Hematopoietic multipotent progenitor cell treated with erythropoietin and hydrocortisone succinate and interleukin-3 and kit ligand, for 8 days (in vitro differentiated cells): ENCODE data around the gene ZNF814.
"Not testable (repeated sequence)": the region's sequence is repeated elsewhere in the genome, so short reads cannot be mapped to it uniquely, and the experiment has no call there.

ENCODE experiments used
- DNase-seq: peaks from one replicate; pipeline ENCODE4 v3.0.0-alpha.2; 2015

The ZNF814 gene

GRCh38 chr19:57854117-57854516 is 34.7 kb downstream of the ZNF814 start:
- not testable (repeated sequence) for DNase-seq

DNA sequence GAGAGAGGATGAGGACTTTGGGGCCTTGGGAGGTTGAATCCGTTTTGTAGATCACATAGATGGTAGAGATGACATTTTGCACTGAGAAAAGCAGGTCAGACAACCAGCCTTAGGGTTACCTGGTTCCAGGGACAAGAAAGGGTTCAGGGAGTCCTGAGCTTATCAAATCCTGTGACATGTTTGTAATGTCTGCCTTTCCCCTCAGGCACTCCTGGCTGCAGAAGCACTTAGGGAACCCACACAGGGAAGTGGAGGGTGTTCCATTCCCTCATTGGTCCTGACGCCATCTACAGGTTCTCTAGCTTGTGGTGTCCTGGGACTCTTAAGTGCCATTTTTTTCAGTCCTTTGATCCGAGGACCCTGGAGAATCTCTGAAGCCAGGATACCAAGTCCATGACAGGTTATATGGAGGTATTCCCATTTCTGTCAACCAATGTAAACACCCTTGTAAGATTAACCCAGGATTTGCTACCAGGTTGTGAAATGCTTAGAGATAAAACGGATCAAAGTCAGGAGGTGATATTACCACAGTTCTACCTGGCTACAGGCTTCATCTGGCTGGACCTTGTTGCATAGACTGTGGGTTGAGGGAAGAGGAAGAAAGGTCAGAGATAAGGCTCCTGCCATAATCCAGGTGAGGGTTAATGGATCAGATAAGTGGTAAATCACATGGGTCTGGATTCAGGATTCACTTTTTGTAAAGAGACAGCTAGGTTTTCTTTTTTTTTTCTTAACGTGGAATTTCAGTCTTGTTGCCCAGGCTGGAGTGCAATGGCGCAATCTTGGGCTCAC is 36.8 kb downstream of the ZNF814 start:
- not testable (repeated sequence) for DNase-seq

- DNase-seq, result peak; percentile 84
Measured at GRCh38 chr19:57850553-57851017, 38.3 kb downstream of the ZNF814 start.

DNA sequence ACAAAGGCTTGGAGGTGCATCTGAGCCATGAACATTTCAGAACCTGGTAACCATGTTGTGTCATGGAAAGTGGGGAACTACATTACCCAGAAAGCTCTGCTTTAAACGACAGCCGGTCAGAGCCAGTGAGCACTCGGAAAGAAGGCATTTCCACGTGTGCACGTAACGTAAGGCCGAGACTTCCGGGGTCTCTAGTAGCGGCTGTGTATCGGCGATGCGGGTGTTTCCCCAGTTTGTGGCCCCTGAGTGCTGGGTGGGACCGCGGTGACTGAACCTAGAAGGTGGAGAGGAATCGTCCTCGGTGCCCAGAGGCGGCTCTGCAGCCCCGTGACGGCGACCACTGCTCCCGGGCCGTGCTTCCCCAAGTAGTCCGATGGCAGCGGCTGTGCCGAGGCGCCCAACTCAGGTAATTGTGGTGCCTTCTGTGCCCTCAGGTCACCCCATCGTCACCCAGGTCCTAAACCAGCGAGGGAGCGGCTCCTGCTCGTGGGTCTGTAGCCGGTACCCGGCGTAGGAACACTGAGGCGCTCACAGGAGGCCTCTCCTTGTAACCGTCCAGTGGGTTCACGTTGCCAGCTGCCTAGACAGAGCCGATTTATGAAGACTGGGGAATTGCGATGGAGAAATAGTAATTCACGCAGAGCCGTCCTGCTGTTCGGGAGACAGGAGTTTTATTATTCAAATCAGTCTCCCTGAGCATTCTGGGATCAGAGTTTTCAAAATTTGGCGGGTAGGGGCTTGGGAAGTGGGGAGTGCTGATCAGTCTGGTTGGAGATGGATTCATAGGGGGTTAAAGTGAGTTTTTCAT is 39.0 kb downstream of the ZNF814 start, which contains the start of gene ZNF587:
Gene ZNF587, plus strand, starts transcription at position 194 of the 808 bp plus-strand sequence. Its CDS starts 180 bp downstream, at position 374.
- peak; percentile 92 for DNase-seq

- not testable (repeated sequence) for DNase-seq
Measured at GRCh38 chr19:57849162-57849665, 39.6 kb downstream of the ZNF814 start.

DNA sequence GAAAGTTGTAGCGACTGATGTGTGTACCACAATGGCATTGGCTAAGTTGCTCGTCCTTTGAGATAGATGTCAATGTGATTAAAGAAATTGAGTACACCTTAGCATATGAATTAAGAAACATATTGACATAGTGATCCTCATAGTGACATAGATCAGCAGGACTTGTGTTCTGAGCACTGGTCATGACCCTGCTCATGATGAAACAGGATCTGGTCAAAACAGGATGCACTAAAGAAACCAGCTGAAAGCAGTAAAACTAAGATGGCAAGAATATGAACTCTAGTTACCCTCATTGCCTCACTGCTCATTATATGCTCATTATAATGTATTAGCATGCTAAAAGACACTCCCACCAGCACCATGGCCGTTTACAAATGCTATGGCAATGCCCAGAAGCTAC is 41.7 kb downstream of the ZNF814 start:
- DNase-seq, result not testable (repeated sequence)

DNA sequence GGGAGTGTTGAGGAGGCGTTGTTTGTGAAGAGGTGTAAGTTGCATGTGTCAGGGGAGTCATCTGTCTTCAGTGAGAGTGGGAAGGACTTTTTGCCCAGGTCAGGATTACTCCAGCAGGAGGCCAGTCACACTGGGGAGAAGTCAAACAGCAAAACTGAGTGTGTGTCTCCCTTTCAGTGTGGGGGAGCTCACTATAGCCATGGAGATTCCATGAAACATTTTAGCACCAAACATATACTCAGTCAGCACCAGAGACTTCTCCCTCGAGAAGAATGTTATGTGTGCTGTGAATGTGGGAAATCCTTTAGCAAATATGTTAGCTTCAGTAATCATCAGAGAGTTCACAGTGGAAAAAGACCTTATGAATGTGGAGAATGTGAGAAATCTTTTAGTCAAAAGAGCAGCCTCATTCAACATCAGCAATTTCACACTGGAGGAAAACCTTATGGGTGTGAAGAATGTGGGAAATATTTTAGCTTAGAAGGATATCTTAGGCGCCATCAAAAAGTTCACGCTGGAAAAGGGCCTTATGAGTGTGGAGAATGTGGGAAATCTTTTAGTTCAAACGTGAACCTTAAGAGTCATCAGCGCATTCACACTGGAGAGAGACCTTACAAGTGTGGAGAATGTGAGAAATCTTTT is 47.6 kb downstream of the ZNF814 start:
- no peak for DNase-seq

- DNase-seq, result not testable (repeated sequence)
Measured at GRCh38 chr19:57838622-57839191, 50.1 kb downstream of the ZNF814 start.

GRCh38 chr19:57836991-57837390 is 51.8 kb downstream of the ZNF814 start:
- not testable (repeated sequence) for DNase-seq

GRCh38 chr19:57830071-57830602 is 58.7 kb downstream of the ZNF814 start, which contains the start of gene ZNF587B:
Gene ZNF587B (plus strand): TSS chr19:57830299. CDS start chr19:57830529, 230 bp downstream.
- DNase-seq, result peak; percentile 74

GRCh38 chr19:57829316-57829715 is 59.5 kb downstream of the ZNF814 start:
- DNase-seq, result no peak

- DNase-seq, result no peak
Measured at GRCh38 chr19:57825511-57825910, 63.3 kb downstream of the ZNF814 start.

DNA sequence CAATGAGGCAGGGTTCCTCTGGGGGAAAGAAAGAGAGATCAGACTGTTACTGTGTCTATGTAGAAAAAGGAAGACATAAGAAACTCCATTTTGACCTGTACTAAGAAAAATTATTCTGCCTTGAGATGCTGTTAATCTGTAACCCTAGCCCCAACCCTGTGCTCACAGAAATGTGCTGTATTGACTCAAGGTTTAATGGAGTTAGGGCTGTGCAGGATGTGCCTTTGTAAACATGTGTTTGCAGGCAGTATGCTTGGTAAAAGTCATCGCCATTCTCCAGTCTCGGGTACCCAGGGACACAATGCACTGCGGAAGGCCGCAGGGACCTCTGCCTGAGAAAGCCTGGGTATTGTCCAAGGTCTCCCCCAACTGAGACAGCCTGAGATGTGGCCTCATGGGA is 65.2 kb downstream of the ZNF814 start:
- DNase-seq, result not testable (repeated sequence)

- DNase-seq, result not testable (repeated sequence)
Measured at GRCh38 chr19:57823155-57823554, 65.7 kb downstream of the ZNF814 start.

GRCh38 chr19:57821501-57821900 is 67.3 kb downstream of the ZNF814 start:
- not testable (repeated sequence) for DNase-seq

- DNase-seq, result peak; percentile 16
Measured at GRCh38 chr19:57821095-57821494, 67.7 kb downstream of the ZNF814 start.

DNA sequence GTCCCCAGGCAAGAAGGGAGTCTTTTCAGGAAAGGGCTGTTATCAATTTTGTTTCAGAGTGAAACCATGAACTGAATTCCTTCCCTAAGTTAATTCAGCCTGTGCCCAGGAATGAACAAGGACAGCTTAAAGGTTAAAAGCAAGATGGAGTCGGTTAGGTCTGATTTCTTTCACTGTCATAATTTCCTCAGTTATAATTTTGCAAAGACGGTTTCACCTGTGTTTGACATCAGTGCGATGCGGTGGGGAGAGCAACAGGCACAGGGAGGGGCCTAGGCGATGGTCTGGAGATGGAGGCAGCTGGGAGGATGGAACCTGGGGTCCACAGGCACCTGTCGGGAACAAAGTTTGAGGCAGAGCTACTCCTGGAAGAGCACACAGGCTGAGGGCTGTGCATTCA is 68.2 kb downstream of the ZNF814 start:
- no peak for DNase-seq

DNA sequence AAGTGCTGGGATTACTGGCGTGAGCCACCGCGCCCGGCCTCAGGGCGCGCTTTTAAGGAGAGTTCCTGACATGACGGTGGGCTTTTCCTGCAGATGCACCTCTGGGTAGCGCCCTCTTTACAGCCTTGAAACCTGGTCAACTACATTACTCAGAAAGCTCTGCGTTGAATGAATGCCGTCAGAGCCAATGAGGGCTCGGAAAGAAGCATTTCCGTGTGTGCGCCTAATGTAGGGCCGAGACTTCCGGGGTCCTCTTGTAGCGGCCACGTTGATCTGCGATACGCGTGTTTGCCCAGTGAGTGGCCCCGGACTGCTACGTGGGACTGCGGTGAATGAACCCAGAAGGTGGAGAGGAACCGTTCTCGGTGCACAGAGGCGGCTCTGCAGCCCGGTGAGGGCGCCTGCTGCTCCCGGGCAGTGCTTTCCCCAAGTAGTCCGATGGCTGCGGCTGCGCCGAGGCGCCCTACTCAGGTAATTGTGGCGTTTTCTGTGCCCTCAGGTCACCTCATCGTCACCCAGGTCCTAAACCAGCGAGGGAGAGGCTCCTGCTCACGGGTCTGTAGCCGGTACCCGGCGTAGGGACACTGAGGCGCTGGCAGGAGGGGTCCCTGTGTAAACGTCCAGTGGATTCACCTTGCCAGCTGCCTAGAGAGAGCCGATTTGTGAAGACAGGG is 69.2 kb downstream of the ZNF814 start:
- peak; percentile 95 for DNase-seq

DNA sequence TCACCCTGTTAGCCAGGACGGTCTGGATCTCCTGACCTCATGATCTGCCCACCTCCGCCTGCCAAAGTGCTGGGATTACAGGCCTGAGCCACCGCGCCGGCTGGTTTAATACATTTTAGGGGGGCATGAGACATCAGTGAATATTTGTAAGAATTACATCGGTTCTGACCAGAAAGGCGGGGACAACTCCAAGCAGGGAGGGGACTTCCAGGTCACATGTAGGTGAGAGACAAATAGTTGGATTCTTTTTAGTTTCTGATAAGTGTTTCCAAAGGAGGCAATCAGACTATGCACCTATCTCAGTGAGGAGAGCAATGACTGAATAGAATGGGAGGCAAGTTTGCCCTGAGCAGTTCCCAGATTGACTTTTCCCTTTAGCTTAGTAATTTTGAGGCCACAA is 70.5 kb downstream of the ZNF814 start:
- peak; percentile 17 for DNase-seq

DNA sequence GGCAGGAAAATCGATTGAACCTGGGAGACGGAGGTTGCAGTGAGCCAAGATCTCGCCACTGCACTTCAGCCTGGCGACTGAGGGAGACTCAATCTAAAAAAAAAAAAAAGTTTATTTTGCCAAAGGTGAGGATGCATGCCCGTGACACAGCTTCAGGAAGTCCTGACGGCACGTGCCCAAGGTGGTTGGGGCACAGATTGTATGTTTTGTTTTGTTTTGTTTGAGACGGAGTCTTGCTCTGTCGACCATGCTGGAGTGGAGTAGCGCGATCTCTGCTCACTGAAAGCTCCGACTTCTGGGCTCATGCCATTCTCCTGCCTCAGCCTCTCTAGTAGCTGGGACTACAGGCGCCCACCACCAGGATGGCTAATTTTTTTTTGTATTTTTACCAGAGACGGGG is 70.9 kb downstream of the ZNF814 start:
- no peak for DNase-seq

- peak; percentile 36 for DNase-seq
Measured at GRCh38 chr19:57816652-57817051, 72.2 kb downstream of the ZNF814 start.
